AML-193 (cell line): ENCODE data around the gene ARHGEF16.

Experiments used
- DNase-seq, 2 experiments: peaks; one replicate each; lab custom pipeline; 2025; lab: John Stamatoyannopoulos, UW

ARHGEF16 gene

DNA sequence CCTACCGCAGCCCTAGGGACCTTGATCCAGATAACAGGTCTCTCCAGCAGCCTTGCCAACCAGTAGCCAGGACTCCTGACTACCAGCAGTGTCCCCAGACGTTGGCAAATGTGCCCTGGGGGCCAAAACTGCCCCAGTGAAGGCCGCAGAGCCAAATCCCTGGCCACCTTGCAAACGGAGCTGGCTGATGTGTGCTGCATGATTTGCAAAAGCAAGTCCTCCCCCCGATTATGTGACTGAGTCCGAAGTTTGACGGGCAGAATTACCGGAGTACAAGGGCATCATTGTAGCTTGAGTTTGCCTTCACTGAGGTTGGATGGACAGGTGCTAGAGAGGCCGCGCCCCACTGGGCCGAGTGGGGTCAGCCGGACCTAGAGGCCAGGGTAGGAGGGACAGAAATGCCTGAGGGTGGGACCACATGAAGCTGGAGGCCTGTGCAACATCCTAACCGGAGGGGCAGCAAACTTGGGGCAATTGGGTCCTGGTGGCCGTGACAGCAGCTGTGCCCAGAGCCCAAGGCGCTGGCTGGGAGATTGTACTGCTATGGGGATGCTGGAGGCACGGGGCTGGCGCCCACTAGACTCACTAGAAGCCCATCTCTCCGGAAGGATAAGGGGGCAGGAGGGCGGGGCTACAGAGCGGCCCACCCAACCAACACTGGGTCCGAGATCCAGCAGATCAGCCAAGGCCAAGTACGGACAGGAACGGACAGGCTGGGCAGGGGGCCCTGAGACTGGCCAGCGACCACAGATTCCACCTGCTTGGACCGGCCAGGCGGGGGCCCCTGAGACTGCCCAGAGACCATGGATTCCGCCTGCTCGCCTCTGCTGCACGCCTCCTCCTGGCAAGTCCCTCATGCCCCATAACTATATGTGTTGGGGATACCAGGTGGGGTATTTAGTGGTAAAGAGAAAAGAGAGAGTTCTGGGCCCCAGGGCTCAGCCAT, 2.8 kb downstream of the ARHGEF16 start:
- DNase-seq, result no peak

- DNase-seq, result no peak
Measured at GRCh38 chr1:3457910-3458883, 3.7 kb downstream of the ARHGEF16 start.

DNA sequence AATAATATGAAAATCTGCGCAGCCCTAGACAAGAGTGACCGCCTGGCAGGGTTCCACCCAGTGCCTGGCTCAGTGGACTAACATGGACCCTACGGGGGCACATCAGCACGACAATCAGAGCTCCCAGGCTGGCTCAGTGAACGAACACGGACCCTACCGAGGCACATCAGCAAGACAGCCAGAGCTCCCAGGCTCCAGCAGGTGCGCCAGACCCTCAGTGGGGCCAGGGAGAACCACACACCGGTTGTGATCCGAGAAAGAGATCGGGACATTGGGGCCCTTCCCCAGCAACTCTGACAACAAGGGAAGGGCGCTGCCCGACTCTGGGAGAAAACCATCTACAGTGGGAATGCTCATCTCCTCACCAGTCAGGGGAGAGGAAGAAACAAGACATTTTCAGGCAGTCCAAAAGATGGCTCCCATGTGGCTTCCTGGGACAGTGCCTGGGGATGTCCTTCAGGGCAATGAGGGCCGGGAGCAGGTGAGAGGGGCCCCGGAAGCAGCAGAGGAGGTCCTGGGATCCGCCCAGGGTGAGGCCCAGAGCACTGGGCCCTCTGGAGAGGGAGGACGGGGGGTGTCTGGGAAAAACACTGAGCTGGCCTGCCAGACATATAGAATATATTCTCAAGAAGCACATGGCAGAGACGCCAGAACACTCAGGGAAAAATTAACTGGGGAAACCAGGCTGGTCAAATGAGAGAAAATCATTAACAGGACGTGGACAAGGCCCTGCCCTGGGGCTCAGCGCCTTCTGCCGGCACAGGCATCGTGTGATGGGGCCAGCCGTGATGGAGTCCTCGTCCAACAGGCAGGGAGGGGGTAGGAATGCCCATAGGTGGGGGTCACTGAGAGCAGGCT, 4.8 kb downstream of the ARHGEF16 start:
- no peak for DNase-seq

GRCh38 chr1:3459940-3460671, 5.6 kb downstream of the ARHGEF16 start:
- no peak for DNase-seq

GRCh38 chr1:3460672-3461131, 6.2 kb downstream of the ARHGEF16 start:
- DNase-seq, result no peak

DNA sequence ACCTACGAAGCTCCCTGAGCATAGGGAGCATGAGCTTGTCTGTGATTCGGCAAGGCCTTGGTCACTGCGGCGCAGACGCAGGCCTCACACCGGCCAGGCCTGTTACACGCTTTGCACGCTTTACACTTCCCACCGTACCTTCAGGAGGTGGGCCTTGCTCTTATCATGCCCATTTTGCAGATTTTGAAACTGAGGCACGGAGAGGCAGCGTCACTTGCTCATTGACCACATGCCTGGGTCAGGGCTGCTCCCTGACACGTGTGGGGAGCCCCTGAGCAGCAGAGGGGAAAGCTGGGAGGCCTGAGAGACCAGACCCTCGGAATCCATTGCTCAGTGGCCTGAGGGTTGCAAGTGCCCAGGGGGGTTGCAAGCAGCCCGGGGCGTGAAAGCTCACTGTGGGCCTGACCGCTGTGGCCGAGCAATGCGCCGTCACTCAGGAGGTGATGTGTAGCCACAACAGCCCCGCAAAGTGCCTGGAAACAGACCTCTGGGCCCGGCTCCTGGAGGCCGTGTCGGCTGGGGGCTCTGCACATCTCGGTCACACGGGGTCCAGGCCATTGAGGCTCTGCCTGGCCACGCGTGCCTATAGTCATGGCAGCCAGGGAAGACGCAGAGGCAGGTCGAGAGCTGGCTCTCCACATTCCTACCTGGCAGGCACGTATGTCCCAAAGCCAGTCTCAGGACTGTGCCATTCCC, 6.9 kb downstream of the ARHGEF16 start:
- no peak for DNase-seq

GRCh38 chr1:3461934-3462275, 7.4 kb downstream of the ARHGEF16 start:
- no peak for DNase-seq

DNA sequence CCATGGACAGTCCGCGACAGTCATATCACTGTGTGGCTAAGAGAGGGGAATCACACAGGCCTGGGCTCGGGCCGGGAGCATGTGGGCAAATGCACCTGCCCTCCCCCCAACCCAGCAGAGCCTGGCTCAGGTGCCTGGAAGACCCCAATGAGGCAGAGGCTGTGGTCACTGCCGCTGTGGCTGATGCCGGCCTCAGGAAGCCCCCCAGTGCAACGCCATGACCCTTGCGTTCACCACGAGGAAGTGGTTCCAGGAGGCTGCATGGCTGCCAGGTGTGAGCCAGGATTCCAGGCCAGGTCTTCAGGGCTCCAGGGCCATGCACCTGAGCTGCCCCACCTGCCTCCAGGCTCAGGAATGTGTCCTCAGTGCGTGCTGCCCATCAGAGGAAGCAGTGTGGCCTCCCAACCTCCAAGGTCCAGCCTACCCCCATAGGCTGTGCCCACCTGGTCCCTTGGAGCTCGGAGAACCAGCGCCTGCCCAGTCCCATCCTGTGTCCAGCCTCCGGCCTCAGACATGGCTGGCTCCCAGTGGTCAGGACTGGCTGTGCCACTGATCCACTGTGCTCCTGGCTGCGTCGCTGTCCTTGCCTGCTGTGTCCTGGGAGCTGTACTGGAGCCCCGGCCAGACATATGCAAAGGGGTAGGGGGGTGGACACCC, 8.0 kb downstream of the ARHGEF16 start:
- no peak for DNase-seq

DNA sequence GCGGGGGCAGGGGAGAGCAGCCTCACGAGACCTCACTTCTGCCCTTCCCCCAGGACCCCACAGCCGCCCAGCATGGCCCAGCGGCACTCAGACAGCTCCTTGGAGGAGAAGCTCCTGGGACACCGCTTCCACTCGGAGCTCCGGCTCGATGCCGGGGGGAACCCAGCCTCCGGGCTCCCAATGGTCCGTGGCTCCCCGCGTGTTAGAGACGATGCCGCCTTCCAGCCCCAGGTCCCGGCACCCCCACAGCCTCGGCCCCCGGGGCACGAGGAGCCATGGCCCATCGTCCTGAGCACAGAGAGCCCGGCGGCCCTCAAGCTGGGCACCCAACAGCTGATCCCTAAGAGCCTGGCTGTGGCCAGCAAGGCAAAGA, 8.5 kb downstream of the ARHGEF16 start:
- DNase-seq, result no peak

DNA sequence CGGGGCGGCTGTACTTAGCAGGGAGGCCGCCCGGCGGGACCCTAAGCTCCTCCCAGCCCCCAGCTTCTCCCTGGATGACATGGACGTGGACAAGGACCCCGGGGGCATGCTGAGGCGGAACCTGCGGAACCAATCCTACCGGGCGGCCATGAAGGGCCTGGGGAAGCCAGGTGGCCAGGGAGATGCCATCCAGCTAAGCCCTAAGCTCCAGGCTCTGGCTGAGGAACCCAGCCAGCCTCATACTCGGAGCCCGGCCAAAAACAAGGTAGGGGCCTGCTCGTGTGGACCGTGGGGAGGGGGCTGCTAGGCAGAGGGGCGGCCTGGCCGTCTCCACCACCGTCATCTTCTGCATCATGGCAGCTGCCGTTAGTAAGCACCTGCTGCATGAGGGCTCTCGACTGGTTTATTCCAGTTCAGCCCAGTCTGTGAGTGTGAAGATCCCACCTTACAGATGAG, 9.0 kb downstream of the ARHGEF16 start:
- DNase-seq, result no peak

- DNase-seq, result no peak
Measured at GRCh38 chr1:3463891-3464648, 9.6 kb downstream of the ARHGEF16 start.

GRCh38 chr1:3464649-3465025, 10.2 kb downstream of the ARHGEF16 start:
- no peak for DNase-seq

DNA sequence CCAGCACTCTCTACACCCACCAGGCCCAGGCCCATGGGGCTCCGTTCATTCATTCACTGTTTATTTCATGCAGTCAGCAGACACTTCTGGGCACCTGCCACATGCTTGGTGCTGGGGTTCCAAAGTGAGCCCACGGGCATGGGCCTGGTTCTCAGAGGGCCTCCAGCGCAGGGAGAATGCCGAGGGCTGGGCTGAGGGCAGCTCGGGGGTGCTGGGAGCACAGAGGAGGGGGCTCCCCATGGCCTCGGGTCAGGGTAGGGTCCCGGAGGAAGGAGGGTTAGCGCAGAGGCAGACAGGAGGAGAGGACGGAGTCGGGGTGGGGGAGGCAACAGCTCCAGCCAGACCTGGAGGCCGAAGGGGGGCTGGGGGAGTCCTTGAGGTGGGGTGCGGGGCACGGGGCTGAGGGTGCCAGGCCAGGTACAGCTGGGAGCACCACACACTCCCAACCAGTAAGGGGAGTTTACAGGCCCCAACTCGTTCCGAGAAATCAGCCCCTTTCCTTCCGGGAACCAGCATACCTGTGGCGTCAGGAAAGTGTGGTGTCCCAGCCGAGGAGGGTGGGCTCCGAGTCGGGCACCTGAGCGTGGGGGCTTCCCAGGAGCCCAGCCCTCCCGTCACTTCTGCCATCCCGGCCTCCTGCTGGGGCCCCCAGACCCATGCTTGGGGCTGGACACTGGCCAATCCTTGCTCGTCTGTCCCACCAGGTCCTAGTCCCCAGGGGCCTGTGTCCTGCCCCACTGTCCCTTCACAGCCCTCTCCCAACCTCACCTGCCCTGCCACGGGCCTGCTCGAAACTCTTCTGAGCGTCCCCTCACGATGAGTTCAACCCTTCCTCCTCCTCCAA, 10.8 kb downstream of the ARHGEF16 start:
- DNase-seq, result no peak

GRCh38 chr1:3465935-3466321, 11.5 kb downstream of the ARHGEF16 start:
- DNase-seq, result no peak

DNA sequence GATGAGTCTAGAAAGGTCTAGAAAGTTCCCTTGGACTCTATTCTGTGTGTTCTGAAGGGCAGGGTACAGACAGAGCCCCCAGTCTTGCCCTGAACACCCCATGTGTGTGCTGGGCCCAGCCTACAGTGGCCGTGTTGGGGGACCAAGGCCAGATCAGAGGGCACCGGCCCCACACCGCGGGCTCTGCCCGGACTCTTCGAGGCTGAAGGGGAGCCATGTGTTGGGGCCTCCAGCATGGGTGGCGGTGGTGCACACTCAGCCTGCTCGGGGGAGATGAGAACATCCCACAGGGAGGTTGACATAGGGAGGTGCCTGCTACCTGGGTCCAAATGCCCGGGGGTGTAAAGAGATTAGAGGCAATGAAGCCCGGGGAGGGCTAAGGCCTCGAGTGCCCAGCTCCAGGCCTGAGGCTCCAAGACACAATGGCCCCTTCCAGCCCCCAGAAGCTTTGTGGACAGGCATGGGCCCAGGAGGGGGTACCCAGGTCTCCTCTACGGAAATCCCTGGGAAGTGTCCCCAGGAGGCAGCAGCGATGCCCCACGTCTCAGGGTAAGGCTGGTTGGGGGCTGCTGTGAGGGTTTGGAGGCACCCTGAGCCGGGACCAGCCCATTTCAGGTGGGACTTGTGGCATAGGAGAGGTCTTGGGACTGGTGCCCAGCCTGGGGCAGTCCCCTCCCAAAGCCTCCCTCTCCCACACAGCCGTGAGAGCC, 12.1 kb downstream of the ARHGEF16 start:
- no peak for DNase-seq

DNA sequence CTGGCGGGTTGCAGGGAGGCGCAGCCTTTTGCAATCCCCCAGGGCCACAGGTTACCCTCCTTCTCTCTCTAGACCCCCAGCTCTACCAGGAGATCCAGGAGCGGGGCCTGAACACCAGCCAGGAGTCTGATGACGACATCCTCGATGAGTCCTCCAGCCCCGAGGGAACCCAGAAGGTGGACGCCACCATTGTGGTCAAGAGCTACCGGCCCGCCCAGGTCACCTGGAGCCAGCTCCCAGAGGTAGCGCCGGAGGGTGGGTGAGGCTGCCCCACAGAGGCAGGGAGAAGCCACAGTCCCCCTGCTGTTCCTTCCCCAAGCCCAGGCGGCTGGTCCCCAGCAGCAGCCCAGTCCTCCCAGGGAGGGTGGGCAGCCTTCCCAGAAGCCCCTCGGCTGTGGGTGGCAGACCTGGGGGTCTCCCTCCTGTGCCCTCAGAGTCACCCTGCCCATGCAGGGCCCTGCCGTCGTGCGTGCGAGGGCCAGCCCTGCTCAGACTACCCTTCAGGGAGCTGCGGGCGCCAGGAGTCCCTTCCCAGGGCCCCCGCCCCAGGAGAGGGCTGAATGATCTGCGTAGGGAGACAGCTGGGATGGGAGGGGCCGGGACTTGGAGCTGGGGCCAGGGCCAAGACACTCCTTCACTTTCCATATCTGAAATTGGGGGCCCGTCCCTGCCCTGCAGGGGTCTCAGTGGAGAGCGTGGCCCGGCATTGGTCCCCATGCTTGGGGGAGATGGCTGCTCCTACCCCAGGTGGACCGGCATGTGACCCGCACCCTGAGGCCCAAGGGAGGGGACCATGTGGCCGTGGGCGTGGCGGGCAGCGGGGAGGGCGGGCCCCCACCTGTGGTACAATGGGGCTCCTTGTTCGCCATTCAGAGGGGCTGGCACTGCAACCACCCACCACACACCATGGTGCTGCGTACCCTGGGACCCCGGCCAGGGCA, 12.9 kb downstream of the ARHGEF16 start:
- DNase-seq, result no peak
